Measurements from ENCODE around the gene FNBP1.
"Not testable (repeated sequence)": the region's sequence is repeated elsewhere in the genome, so short reads cannot be mapped to it uniquely, and the experiment has no call there.

GRCh38 chr9:129984589-129984988 is 58.4 kb downstream of the FNBP1 start:
- not testable (repeated sequence) for TF ChIP-seq KDM1A (IDR thresholded peaks at IDR 0.05; ENCODE audit: borderline replicate concordance, low read length); CTCF (IDR thresholded peaks at IDR 0.05; ENCODE audit: control extremely low read depth in 1 of 3, insufficient read depth in 1 of 3, low read depth in 1 of 3, low read length in 3 of 3); EZH2 (IDR thresholded peaks at IDR 0.05; ENCODE audit: low read depth, low read length, severe bottlenecking)
